ENCODE measurements around the gene IMMP2L.
A peak's percentile ranks its signal among the peaks of the same experiment; 100 is the strongest.
"Not testable (repeated sequence)": the region's sequence is repeated elsewhere in the genome, so short reads cannot be mapped to it uniquely, and the experiment has no call there.

IMMP2L gene

GRCh38 chr7:111329367-111330234 lies 232.7 kb downstream of the IMMP2L start:
- DNase-seq (ENCODE audit: low read depth), result peak; percentile 33

- no peak for DNase-seq (ENCODE audit: low read depth)
Measured at GRCh38 chr7:111328487-111328886, 233.8 kb downstream of the IMMP2L start.

- DNase-seq (ENCODE audit: low read depth), result no peak
Measured at GRCh38 chr7:111324776-111325175, 237.5 kb downstream of the IMMP2L start.

GRCh38 chr7:111324228-111324627 lies 238.1 kb downstream of the IMMP2L start:
- no peak for DNase-seq (ENCODE audit: low read depth)

GRCh38 chr7:111323670-111324069 lies 238.6 kb downstream of the IMMP2L start:
- not testable (repeated sequence) for DNase-seq (ENCODE audit: low read depth)

GRCh38 chr7:111320133-111320532 lies 242.2 kb downstream of the IMMP2L start:
- no peak for DNase-seq (ENCODE audit: low read depth)

- DNase-seq (ENCODE audit: low read depth), result peak; percentile 45
Measured at GRCh38 chr7:111312966-111313365, 249.3 kb downstream of the IMMP2L start.

GRCh38 chr7:111308691-111309090 lies 253.6 kb downstream of the IMMP2L start:
- no peak for DNase-seq (ENCODE audit: low read depth)

GRCh38 chr7:111301891-111302290 lies 260.4 kb downstream of the IMMP2L start:
- peak; percentile 17 for DNase-seq (ENCODE audit: low read depth)

- no peak for DNase-seq (ENCODE audit: low read depth)
Measured at GRCh38 chr7:111294494-111294893, 267.8 kb downstream of the IMMP2L start.

GRCh38 chr7:111292026-111292470 lies 270.2 kb downstream of the IMMP2L start:
- peak; percentile 62 for DNase-seq (ENCODE audit: low read depth)

- DNase-seq (ENCODE audit: low read depth), result no peak
Measured at GRCh38 chr7:111290982-111291381, 271.3 kb downstream of the IMMP2L start.

GRCh38 chr7:111290419-111290818 lies 271.9 kb downstream of the IMMP2L start:
- no peak for DNase-seq (ENCODE audit: low read depth)

GRCh38 chr7:111288441-111288840 lies 273.9 kb downstream of the IMMP2L start:
- not testable (repeated sequence) for DNase-seq (ENCODE audit: low read depth)

- no peak for DNase-seq (ENCODE audit: low read depth)
Measured at GRCh38 chr7:111282626-111283025, 279.7 kb downstream of the IMMP2L start.

- peak; percentile 26 for DNase-seq (ENCODE audit: low read depth)
Measured at GRCh38 chr7:111274857-111275256, 287.4 kb downstream of the IMMP2L start.

- peak; percentile 16 for DNase-seq (ENCODE audit: low read depth)
Measured at GRCh38 chr7:111272092-111272491, 290.2 kb downstream of the IMMP2L start.

- DNase-seq (ENCODE audit: low read depth), result not testable (repeated sequence)
Measured at GRCh38 chr7:111270794-111271193, 291.5 kb downstream of the IMMP2L start.

GRCh38 chr7:111268941-111269340 lies 293.4 kb downstream of the IMMP2L start:
- DNase-seq (ENCODE audit: low read depth), result no peak

- DNase-seq (ENCODE audit: low read depth), result peak; percentile 90
Measured at GRCh38 chr7:111266613-111267012, 295.7 kb downstream of the IMMP2L start.

GRCh38 chr7:111265394-111265793 lies 296.9 kb downstream of the IMMP2L start:
- peak; percentile 24 for DNase-seq (ENCODE audit: low read depth)

GRCh38 chr7:111264981-111265380 lies 297.3 kb downstream of the IMMP2L start:
- no peak for DNase-seq (ENCODE audit: low read depth)

GRCh38 chr7:111264111-111264868 lies 298.0 kb downstream of the IMMP2L start:
- DNase-seq (ENCODE audit: low read depth), result no peak

All from EH (cell line).